Body of pancreas (tissue), 4 donors: ENCODE results near the gene EYS. TPM values are rescaled to one million over a fixed set of nuclear protein-coding genes. Genes with fewer than 3 reads are reported as not detected.

ENCODE experiments used
- ATAC-seq: fragments of 150-250 bp; one replicate; pipeline ENCODE4 v1.9.1; 2016
- DNase-seq, 4 donors: peaks; one replicate each; pipeline ENCODE4 v3.0.0-alpha.2; 2019
- H3K27ac ChIP-seq, 4 donors: fragments of 200-600 bp; sonication (generic); 1 replicate in 3 of 4; 2 replicates in 1 of 4; pipeline versions ENCODE4 v1.5.1 to v1.6.1; 2016 to 2019; ENCODE audit warnings: mild to moderate bottlenecking in 1 of 4, mixed read lengths in 1 of 4, moderate library complexity in 1 of 4
- H3K27me3 ChIP-seq, 2 donors: fragments of 200-600 bp; sonication (generic); one replicate each; pipeline ENCODE4 v1.6.0; 2016; ENCODE audit warnings: mild to moderate bottlenecking in 1 of 2
- H3K36me3 ChIP-seq, 2 donors: fragments of 200-600 bp; sonication (generic); replicated peaks in 1 of 2; 2 replicates each; pipeline ENCODE4 v1.5.1; 2016; ENCODE audit warnings: low read depth in 2 of 2; ENCODE audit not compliant: insufficient read depth in 1 of 2
- H3K4me1 ChIP-seq: fragments of 200-600 bp; sonication (generic); one replicate; pipeline ENCODE4 v1.6.0; 2016
- H3K4me3 ChIP-seq, 2 donors: fragments of 200-600 bp; sonication (generic); 1 replicate in 1 of 2; 2 replicates in 1 of 2; pipeline ENCODE4 v1.5.1; 2016 to 2019
- H3K9me3 ChIP-seq, 3 donors: fragments of 200-600 bp; sonication (generic); 1 replicate in 2 of 3; 2 replicates in 1 of 3; pipeline ENCODE4 v1.5.1; 2016
- POLR2A ChIP-seq, 3 donors: fragments of 450-650 bp; IDR thresholded peaks; one replicate each; pipeline ENCODE4 v1.6.1; 2016; ENCODE audit warnings: antibody characterized with exemption in 3 of 3, mild to moderate bottlenecking in 2 of 3
- WGBS, 2 donors: methylation state at CpG; one replicate each; pipeline ENCODE4 v1.1.5; 2017; 5-methylcytosine and 5-hydroxymethylcytosine counted together
- intact Hi-C: fragments of 100-400 bp; cut with DNase I; formaldehyde crosslinking; loops from one replicate; pipeline ENCODE4 v1.15.1; 2023
- total RNA-seq, 2 donors: library from RNA; depleted of rRNA; stranded (reverse); fragments of >200 nt; gene quantifications; one replicate each; pipeline ENCODE4 v1.1.0, GENCODE V29; 2016
- TF ChIP-seq, protein P1 (sequence below), 7 experiments: fragments of 450-650 bp in 4 of 7; fragments of 200-600 bp in 3 of 7; sonication (generic) in 3 of 7; IDR thresholded peaks; one replicate each; pipeline ENCODE4 v1.5.1; 2016 to 2019; ENCODE audit warnings: antibody characterized with exemption in 7 of 7

EYS gene
- total RNA-seq, 2 donors from 2014 or later: 0.26 TPM; not detected in 1

DNA sequence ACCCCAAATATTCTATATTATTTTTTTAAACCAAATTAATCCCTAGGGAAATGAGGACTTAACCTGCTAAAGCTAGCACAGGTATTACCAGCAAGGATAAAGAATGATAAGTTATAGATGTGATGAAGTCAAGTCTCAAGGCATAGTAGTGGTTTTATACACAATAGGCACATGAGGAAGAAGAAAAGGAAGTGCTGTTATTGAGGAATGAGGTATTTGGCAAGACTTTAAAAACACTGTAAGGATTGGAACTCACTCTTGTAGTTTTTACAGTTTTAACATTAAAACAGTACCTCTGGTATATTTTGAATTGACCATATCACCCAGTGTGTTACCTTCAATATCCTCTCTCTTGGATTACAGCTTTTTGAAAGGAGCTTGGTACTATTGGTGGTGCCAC is 2016.8 kb downstream of the EYS start:
- no peak overlapping the region for H3K4me3 ChIP-seq
- intact Hi-C loops: no loop called here
- H3K4me1 ChIP-seq: peaks cover 8% of the 10 kb centered on the region
- no peak overlapping the region for H3K27ac ChIP-seq
- ATAC-seq (no peak), DNase-seq (no peak)
- H3K36me3 ChIP-seq: peaks cover 0 to 3% of the 10 kb centered on the region in 2 donors
- no peaks in the 10 kb centered on the region for H3K27me3 ChIP-seq
- TF ChIP-seq, protein P1, sequence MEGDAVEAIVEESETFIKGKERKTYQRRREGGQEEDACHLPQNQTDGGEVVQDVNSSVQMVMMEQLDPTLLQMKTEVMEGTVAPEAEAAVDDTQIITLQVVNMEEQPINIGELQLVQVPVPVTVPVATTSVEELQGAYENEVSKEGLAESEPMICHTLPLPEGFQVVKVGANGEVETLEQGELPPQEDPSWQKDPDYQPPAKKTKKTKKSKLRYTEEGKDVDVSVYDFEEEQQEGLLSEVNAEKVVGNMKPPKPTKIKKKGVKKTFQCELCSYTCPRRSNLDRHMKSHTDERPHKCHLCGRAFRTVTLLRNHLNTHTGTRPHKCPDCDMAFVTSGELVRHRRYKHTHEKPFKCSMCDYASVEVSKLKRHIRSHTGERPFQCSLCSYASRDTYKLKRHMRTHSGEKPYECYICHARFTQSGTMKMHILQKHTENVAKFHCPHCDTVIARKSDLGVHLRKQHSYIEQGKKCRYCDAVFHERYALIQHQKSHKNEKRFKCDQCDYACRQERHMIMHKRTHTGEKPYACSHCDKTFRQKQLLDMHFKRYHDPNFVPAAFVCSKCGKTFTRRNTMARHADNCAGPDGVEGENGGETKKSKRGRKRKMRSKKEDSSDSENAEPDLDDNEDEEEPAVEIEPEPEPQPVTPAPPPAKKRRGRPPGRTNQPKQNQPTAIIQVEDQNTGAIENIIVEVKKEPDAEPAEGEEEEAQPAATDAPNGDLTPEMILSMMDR (IDR thresholded peaks at IDR 0.05): no peak
- TF ChIP-seq POLR2A (IDR thresholded peaks at IDR 0.05): no peak
- H3K9me3 ChIP-seq: no peaks in the 10 kb centered on the region

DNA sequence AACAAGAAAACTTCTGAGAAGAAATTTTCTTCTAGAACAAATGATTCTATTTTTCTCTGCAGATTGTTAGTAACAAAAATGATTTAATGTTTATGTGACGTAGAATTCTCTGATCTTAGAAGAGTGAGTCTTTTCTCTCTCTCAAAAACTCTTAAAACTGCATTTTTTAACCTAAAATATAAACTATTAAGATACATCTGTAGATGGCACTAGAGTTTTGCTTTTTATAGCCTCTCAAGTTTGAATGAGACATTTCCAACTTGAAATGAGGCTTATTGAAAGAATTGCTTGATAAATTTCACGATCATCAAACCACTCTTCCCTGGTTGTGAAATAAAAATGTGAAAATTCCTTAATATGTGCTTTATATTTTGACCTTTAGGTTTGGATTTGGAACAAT is 2017.6 kb downstream of the EYS start:
- no peak for TF ChIP-seq POLR2A (IDR thresholded peaks at IDR 0.05)
- TF ChIP-seq, protein P1 (IDR thresholded peaks at IDR 0.05): no peak
- WGBS, 2 donors: 86 to 95% methylated on average over 2 of the region's 2 CpGs
- ATAC-seq: no peak
- DNase-seq: no peak
- Histone ChIP-seq H3K4me1 (peaks cover 8% of the 10 kb centered on the region), H3K4me3 (no peak overlapping the region), H3K27ac (no peak overlapping the region), H3K27me3 (no peaks in the 10 kb centered on the region), H3K9me3 (no peaks in the 10 kb centered on the region), H3K36me3 (peaks cover 4% of the 10 kb centered on the region in 2 donors)
- intact Hi-C loops: no loop called here

DNA sequence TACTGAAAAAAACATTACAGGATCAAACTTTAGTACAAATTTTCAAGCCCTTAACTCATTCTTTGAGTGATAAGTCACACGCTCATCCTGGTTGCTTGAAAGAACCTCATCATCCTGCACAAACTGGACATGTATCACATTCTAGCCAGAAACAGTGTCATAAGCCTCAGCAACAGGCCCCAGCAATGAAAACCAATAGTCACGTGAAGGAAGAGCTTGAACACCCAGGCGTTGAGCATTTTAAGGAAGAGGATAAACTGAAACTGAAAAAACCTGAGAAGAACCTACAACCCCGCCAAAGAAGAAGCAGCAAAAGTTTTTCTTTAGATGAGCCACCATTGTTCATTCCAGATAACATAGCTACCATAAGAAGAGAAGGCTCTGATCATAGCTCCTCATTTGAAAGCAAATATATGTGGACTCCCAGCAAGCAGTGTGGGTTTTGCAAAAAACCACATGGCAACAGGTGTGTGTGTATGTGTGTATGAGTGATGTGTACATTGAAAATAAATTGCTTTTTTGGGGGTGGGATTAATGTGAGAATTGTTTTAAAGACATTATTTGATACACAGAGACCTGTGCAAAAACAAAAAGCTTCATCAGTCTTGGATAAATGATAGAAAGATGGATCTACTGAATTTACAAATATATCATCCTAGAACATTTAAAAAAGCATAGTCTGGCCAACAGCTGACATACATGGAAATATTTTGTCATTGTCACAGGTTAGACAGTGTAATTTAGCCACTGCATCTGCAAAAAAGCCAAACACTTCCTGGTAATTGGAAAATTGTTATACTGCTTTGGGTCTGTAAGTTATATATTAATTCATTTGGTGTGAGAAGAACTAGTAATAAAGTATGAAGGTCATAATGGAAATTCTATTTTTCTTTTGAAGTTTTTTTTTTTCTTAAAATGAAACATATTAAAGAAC is 2021.3 kb downstream of the EYS start:
- H3K4me1 ChIP-seq: peaks cover 12% of the 10 kb centered on the region
- TF ChIP-seq, protein P1 (IDR thresholded peaks at IDR 0.05): no peak
- no peak for TF ChIP-seq POLR2A (IDR thresholded peaks at IDR 0.05)
- H3K9me3 ChIP-seq: no peaks in the 10 kb centered on the region
- ATAC-seq (no peak), DNase-seq (peak in 1 of 4 donors; percentile 10)
- no peak overlapping the region for H3K4me3 ChIP-seq
- 76 to 92% methylated on average over 4 of the region's 4 CpGs for WGBS, 2 donors
- peak overlapping the region in 2 of 4 donors; percentile 19 to 20 for H3K27ac ChIP-seq
- intact Hi-C loops: no loop called here
- H3K36me3 ChIP-seq: peaks cover 4 to 6% of the 10 kb centered on the region in 2 donors
- H3K27me3 ChIP-seq: no peaks in the 10 kb centered on the region

DNA sequence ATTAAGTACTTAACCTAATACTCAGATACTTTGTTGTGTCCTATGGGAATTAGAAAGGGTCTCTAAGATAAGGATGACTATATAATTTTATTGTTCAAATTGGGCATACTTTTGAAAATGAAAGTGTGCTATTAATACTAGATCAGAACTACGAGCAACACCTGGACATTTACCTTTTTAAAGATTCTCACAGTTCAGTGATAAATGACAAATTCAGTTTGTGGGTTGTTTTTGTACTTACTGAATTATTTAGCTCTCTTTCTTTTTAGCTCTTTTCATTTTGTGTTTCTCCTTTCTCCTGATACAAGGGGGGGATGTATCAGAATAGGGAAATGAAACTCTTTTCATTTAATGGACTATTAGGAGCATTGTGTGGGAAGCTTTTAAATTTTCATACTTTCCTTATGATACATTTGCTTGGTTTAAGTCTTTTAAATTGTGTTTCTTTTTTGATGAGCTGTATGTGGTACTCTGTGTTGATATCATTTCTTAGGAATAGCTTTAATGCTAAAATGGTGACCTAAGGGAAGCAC is 2023.9 kb downstream of the EYS start:
- no peak overlapping the region for H3K4me3 ChIP-seq
- no peak for TF ChIP-seq POLR2A (IDR thresholded peaks at IDR 0.05)
- TF ChIP-seq, protein P1 (IDR thresholded peaks at IDR 0.05): no peak
- WGBS, 2 donors: 70 to 84% methylated on average over 1 of the region's 1 CpG
- intact Hi-C loops: no loop called here
- H3K9me3 ChIP-seq: no peaks in the 10 kb centered on the region
- H3K4me1 ChIP-seq: peaks cover 12% of the 10 kb centered on the region
- H3K27ac ChIP-seq: no peak overlapping the region
- DNase-seq (no peak), ATAC-seq (no peak)
- H3K27me3 ChIP-seq: no peaks in the 10 kb centered on the region
- H3K36me3 ChIP-seq: peaks cover 4 to 6% of the 10 kb centered on the region in 2 donors
